HL-60 (cell line): ENCODE results near the gene NT5C1A.

Experiments used
- CTCF ChIP-seq: IDR thresholded peaks from one replicate; pipeline ENCODE4 v1.5.1; 2011; ENCODE audit warnings: low read length, control low read depth, inconsistent platforms; ENCODE audit not compliant: insufficient read depth
- GABPA ChIP-seq: IDR thresholded peaks from 2 replicates; pipeline ENCODE4 v1.6.1; 2012; ENCODE audit warnings: low read depth
- POLR2AphosphoS5 ChIP-seq: IDR thresholded peaks from 2 replicates; pipeline ENCODE4 v1.6.1; 2012; ENCODE audit warnings: low read depth
- REST ChIP-seq: IDR thresholded peaks from 2 replicates; pipeline ENCODE4 v1.6.1; 2012; ENCODE audit warnings: low read depth; ENCODE audit not compliant: insufficient replicate concordance
- SPI1 ChIP-seq: IDR thresholded peaks from 2 replicates; pipeline ENCODE4 v1.6.1; 2012; ENCODE audit warnings: low read depth, mild to moderate bottlenecking, borderline replicate concordance

- no peak for TF ChIP-seq CTCF
- no peak for TF ChIP-seq POLR2AphosphoS5
- no peak for TF ChIP-seq REST
- TF ChIP-seq GABPA, result no peak
- TF ChIP-seq SPI1, result no peak
These were observed 29.1 kb upstream of the NT5C1A start for GRCh38 chr1:39701049-39701439.
